Measurements from ENCODE around the gene LARGE1. TPM values are rescaled to one million over a fixed set of nuclear protein-coding genes. Genes with fewer than 3 reads are reported as not detected.

LARGE1 gene
- total RNA-seq, 1 donor from 2014 or later = 16.4 TPM

DNA sequence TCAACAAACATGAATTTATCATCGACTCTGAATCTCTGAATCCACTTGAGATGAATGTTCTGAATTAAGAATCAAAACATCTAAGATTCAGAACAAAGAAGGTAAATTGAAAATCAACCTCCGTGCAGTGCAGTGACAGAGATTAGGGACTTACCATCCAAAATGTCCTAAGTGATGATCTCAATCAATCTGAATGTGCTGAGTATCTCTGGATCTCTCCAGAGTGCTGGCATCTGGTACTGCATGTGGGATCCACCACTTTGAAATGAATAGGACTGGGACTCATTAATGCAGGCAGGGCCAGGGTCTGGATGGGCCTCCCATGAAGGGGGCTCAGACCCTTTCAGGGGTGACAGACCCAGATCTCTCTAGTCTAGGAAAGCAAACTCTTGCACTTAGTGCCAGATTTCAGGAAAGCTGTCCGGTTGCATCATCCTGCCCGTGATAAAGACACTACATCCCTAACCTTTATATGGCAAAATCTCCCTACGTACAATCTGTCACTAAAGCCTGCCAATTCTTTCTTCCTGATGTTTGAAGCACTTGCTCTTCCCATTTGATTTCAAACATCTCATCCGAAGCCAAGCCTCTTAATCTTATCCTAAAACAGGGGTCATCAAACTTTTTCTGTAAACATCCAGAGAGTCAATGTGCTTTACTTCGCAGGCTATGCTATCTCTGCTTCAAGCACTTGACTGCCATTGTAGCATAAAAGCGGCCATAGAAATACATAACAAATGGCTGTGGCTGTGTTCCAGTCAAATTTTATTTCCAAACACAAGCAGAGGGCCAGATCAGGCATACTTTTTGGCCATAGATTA, 263.3 kb downstream of the LARGE1 start:
- DNase-seq = no peak

DNA sequence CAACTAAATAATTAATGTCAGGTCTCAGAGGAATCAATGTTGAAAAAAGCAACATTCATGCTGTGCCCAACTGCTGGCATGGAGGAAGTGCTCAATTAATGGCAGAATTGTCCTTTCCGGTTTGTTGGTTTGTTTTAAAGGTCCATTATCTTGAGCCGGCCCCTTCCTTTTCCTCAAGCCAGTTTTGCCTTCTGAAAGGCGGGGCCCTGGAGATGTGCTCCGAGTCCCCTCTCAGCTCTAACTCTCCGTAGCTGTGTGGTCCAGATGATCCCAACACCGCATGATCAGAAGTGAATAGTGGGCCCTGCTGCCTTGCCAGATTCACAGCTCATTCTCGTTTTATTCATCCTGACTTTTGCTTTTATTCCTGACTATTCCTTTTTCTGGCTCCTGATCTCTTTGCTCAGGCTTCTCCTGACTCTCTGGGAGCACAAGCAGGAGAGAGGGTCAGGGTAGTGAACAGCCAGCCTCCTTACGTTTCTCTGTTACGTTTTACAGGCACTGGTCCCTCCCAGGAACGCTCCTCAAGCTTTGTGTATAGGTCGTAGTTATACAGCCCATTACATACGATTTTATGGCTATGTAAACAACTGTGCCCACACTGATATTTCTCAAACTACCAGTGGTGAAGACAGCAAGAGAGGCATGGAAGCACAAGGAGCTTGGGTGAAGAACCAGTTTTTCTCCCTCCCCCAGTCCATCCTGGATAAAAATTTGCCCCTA, 265.9 kb downstream of the LARGE1 start:
- DNase-seq = no peak

DNA sequence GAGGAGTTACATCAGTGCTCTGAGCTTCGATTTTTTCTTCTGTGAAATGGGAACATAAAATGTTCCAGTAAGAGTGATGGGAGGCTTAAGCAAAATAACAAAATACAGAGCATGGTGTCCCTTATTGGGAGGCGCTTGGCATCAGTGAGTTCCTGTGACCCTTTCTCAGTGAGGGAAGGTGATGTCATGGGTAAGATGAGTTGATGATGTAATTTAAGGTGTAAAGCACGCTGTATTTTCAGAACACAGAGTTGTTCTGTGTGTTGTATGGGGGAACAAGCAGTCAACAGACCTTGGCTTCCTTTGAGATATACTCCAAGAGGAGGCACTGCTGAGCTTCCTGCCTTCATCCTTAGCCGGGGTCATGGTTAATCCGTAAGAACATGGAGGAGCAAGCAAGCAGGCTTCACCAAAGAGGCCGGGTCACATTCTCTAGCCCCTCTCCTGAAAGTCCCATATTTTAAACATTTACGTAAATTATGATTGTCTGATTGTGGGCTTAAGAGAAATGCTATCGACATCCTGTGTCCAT, 266.7 kb downstream of the LARGE1 start:
- no peak for DNase-seq

DNA sequence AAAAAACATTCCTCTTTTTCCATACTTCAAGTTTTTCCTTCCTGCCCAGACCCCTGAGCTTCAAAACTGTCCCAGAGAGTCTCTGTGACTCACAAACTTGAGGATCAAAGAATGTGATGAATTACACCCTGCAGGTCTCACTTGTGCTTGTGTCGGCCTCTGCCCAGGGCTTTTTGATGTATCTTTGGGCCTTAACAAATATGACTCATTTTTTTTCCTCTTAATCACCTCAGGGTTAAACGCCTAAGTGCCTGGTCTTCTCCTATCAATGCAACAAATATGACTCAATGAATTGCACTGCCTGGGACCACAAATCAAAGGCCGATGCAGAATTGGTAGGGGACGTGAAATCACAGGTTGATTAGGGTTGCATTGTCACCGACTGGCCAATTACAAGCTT, 267.7 kb downstream of the LARGE1 start:
- no peak for DNase-seq

DNA sequence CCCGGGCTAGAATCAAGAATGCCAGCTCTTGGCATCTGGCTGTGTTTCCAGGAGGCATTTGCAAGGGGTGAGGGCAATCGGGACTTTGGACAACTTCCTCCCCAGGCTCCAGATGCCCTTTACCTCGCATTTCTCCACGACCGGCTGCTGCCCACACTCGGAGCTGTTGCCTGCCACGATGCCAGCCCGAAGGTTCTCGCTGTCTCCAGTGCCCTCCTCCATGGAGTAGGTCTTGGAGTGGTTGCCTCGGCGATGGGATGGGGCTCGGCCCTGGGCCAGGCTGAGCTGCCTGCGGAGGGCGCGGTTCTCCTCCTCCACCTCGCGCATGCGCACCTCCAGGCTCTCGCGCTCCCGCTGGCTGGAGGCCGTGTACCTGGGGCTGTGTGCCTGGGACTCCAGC, 270.0 kb downstream of the LARGE1 start:
- no peak for DNase-seq

DNA sequence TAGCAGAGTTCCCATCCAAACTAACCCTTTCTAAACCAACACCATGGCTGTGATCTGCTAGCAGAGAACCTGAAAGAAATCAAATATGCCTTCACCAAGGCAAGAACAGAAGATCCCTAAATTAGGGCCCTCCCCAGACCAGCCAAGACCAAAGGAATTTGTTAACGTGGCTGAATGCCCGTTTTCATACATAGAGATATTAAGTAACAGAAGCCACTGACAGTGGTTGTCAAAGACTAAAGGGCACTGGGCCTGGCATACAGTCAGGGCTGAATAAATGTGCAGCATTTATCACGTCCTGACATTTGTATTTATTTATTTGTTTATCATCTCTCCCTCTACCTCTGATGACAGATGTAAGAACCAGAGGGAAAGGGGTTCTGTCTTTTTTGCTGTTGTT, 271.8 kb downstream of the LARGE1 start:
- DNase-seq = no peak

DNA sequence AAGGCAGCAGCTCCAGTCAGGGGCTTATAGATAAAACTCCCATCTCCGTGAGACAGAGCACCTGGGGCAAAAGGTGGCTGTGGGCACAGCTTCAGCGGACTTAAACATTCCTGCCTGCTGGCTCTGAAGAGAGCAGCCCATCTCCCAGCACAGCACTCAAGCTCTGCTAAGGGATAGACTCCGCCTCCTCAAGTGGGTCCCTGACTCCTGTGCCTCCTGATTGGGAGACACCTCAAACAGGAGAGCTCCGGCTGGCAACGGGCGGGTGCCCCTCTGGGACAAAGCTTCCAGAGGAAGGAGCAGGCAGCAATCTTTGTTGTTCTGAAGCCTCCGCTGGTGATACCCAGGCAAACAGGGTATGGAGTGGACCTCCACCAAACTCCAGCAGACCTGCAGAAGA, 279.4 kb downstream of the LARGE1 start:
- DNase-seq = no peak

DNA sequence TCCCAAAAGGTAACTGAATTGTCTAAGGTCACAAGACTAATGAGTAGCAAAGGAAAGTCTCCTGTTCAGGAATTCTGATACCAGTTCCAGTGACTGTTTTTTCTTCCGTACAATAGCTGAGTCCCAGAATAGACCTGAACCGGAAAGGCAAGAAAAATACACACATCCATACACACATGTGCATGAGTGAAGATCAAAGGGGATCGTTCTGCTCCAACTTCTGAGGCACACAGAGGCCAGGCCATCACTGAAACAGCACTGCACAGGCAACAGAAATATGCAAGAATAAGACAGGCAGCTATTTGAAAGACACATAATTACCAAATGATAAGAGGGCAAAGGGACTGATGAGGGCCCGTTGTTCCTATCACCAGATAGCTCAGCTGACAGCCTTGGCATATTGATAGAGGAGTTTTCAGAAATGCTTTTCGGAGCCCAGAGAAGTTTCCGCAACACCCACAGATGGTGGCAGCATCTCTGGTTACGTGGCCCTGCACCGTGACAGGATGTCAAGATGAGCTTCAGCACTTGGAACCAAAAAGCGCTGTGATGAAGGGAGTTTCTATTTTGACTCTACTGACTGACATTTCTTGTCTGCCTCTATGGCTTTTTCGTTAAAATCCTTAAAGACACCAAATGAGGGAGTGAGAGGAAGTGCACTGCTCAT, 280.6 kb downstream of the LARGE1 start:
- no peak for DNase-seq

DNA sequence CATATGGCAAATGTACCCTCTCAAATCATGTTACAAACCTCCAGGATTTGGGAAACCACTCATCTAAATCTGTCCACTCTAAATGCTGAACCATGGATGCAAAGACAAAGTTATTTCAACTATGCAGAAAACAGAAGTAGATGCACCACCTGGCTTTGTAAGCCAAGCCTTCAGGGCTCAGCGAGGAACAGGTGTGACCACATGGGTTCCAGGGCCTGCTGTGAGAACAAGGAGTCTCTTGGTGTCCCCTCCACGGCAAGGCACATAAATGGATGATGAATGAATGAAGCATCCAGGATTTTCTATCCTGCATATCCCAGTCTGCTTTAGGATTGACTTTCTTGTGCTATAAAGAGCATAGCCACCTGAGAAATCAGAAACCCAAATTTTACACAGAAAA, 284.5 kb downstream of the LARGE1 start:
- no peak for DNase-seq

DNA sequence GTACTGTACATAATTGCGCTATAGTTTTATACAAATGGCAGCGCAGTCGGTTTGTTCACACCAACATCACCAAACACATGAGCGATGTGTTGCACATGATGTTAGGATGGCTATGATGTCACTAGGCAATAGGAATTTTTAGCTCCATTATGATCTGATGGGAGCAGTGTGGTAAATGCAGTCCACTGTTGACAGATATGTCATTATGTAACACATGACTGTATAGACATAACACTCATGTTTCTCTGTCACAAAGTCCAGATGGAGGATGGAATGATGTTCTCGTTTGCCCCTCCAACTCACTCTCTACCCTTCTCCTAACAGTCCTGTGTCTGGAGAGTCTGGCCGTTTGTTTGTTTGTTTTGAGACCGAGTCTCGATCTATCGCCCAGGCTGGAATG, 288.5 kb downstream of the LARGE1 start:
- no peak for DNase-seq

DNA sequence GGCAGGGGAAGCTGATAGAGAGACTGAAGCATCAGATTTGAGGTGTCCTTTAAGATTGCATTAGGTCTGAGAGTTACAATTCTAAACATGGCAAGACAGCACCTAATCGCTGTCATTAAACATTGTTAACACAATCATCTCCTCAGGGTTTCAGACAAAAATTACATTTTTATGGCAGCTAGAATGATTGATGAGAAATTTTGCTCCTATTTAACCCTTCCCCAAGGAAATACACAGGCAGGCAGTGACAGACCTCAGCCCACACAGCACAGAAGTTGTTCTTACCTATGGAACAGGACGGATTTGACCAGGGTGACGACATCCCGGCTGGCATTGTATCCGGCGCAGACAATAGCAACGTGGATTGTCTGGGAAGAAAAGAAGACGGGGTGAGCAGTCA, 294.3 kb downstream of the LARGE1 start:
- DNase-seq = no peak

DNA sequence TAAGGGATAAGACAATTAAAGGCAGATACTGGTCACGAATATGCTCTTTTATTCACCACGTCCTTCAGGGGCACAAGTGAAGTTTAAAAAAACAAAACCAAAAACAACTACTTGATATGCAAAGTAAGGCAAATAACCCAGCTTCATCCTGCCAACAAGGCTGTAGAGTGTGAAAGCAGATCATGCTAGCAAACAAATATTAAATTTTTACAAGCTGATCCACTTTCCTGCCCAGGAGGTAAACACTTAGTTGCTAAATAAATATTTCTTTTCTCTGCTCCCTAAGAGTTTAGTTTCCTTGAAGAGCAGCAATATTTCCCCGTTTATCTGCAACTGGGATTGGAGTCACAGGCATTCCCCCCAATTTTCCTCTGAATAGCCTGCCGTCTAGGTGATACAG, 300.2 kb downstream of the LARGE1 start:
- DNase-seq = no peak

DNA sequence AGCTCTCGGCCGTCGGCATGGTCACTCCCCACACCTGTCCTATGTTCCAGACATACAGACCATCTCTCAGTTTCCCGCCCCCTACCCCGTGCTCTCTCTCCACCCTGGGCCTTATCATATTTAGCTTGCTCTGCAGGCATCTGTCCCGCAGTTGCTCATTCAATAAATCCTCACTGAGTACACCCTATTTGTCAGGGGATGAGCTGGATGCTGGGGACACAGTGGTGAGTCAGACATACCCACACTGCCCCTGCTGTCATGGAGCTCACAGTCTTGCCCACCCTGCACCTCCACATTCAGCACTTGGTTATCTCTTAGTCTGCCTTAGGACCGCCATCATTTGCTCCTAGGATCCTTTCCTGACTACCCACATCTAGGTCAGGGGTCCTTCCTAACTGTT, 313.8 kb downstream of the LARGE1 start:
- DNase-seq = no peak

DNA sequence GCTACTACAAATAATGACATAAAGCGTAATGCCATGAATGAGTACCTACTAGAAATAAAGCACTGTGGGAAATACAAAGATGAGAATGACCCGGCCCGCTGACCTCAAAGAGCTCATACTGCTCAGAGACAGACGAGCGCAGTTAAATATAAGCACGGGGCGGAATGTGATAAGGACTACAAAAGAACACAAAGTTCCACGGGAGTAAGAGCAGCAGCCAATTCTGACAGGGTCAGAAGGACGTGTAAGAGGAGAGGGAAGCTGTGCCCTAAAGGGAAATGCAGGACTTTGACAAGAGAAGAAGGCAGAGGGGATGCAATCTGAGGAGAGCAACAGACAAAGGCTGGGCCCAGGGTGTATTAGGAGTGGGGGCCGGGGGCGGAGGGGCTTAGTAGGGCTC, 314.6 kb downstream of the LARGE1 start:
- DNase-seq = no peak

DNA sequence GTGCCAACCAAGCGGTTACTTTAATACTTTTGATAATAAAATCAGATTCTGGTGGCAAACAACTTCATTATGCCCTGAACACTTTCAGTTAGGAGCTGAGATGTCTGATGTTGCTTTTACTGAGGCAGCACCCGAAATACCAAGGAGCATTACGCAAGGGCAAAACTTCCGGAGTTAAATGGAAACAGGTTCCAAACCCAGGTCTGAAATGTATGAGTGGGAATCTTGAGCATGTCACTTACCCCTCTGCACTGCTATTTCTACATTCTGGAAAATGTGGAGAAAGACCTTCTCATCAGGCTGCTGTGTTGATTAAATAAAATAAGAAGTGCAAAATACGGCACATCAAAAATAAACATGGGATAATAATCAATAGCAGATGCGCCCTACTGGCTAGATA, 315.1 kb downstream of the LARGE1 start:
- peak; percentile 58 for DNase-seq

DNA sequence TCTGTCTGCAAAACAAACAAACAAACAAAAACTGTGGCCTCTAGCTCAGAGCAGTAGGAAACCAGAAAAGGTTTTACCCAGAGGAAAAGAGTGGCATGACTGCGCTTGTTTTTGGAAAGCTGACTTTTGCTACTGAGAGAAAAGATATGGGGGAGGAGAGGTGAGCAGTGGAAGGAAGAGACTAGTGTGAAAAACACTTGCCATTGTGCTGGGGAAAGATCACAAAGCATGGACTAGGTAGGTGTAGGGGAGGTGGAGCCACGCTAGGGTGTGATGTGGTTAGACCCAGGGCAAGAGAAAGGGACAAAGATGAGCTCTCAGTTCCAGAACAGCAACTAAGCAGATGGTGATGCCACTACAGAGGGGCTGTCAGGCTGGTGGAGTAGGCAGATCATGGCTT, 319.2 kb downstream of the LARGE1 start:
- DNase-seq = no peak

DNA sequence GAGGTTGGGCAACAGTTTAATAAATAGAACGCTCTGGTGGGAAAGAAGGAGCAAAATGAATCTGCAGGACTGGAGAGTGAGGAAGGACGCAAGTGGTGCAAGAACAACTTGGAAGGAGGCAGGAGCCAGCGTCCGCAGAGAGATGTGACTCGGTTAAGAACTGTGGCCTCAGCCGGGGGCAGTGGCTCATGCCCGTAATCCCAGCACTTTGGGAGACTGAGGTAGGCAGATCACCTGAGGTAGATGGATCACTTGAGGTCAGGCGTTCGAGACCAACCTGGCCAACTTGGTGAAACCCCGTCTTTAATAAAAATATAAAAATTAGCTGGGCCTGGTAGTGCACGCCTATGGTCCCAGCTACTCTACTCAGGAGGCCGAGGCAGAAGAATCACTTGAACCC, 319.7 kb downstream of the LARGE1 start:
- no peak for DNase-seq

DNA sequence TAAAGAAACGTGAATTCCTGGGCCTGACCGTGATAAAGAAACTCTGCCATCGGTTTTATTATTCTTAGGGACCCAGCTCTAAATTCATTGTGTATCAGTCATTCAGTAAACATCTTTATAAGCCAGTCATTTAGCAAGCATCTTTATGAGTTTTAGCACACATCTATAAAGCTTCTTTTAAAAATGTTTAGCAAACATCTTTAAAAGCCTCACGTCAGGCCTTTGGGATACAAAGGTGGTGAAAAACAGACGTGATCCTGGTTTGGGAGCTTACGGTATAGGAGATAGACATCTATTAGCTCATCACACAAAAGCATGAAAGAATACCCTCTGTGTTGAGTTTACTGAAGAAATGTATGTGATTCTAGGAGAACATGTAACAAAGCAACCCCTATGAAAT, 320.2 kb downstream of the LARGE1 start:
- no peak for DNase-seq

DNA sequence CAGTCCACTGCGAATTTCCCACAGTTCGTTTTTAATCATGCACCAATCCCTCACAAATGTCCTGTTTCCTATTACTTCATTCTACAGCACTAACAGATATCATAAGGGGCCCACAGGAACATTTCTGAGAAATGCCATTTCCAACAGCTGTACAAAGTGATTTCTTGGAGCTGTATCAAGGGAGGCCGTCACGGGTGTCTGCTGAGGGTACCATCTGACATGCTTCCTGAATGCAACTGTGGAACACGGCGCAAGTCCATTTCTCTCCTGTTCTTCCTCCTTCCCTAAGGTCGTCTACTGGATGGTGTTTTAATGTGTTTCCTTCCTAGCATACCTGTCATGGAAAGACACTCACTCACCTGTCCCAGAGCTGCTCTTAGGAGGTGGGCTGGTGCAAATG, 320.7 kb downstream of the LARGE1 start:
- no peak for DNase-seq

DNA sequence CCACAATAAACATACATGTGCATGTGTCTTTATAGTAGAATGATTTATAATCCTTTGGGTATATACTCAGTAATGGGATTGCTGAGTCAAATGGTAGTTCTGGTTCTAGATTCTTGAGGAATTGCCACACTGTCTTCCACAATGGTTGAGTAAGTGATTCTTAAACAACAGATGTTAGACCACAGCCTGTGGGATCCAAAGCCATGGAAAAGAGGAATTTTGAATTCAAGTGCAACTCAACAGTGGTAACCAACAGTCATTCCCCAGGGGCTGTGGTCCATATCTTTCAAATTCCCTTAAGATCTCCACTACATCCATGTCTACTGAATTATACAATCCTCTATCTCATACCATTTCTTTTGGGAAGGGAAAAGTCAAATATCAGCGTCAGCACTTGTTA, 321.5 kb downstream of the LARGE1 start:
- DNase-seq = no peak

DNA sequence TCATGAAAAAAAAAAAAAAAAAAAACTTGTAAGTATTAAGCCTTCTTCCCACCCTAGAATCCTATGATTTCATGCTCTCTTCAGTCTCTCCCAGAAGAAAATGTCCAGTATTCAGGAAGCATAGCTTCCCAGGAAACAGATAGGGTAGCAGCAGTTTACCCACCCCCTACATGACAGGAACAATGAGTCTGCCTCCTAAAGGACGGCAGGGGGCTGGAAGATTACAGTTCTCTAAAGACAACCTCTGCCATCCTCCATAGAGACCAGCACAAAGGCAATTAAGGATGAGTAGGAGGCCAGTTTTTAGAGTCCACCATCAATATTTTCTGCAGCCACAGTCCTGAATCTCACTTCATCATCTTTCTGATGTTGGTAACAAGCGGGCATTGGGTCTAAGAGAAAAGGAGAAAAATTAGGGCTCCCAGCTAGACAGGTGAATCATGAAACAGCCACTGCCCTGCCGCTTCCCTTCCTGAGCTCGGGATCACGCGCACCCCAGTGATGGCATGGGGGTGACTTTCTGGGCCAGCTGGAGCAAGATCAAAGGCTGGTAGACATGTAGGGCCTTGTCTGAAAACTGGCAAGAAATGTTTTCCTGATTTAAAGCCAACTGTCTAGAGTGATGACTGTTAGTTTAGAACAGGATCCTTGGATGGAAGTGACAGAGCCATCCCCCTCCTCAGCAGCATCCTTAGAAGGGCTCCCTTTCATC, 322.8 kb downstream of the LARGE1 start:
- no peak for DNase-seq

DNA sequence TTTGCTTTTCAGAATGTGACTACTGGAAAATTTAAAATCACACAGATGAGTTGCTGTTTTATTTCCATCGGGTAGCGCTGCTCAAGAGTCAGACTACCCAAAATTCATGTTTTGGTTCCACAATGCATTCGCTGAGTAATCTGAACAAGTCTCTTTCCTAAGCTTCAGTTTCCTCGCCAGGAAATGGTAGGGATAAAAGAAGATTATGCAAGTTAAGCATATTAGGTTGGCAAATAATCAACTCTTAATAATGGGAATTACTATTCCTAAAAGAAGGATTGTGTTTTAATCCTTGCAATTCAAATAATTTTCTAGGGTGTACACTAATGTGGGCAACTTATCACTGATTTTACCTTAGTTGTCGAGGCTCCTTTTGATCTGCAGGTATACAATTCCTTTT, 326.5 kb downstream of the LARGE1 start:
- no peak for DNase-seq

DNA sequence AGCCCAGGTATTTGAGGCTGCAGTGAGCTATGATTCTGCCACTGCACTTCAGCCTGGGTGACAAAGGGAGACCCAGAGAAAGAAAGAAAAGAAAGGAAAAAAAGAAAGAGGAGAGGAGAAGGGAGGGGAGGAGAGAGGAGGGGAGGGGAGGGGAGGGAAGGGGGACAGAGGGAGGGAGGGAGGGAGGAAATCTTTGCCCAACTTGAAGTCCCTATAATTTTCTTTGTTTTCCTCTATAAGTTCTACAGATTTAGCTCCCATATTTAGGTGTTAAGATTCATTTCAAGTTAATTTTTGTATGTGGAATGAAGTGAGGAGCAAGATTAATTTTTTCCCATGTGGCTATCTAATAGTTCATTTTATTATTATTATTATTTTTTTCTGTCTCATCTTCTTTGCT, 328.3 kb downstream of the LARGE1 start:
- no peak for DNase-seq
